Measurements from ENCODE around the gene UGT8.
A peak's percentile ranks its signal among the peaks of the same experiment; 100 is the strongest.
"Not testable (repeated sequence)": the region's sequence is repeated elsewhere in the genome, so short reads cannot be mapped to it uniquely, and the experiment has no call there.

Gene UGT8

GRCh38 chr4:114603497-114603896, 4.9 kb downstream of the UGT8 start:
- no peak for DNase-seq

- no peak for DNase-seq
These were observed 7.6 kb downstream of the UGT8 start for GRCh38 chr4:114606245-114606644.

- no peak for DNase-seq
These were observed 8.4 kb downstream of the UGT8 start for GRCh38 chr4:114607056-114607455.

GRCh38 chr4:114613560-114613959, 15.0 kb downstream of the UGT8 start:
- DNase-seq = no peak

- no peak for DNase-seq
These were observed 16.8 kb downstream of the UGT8 start for GRCh38 chr4:114615435-114615834.

GRCh38 chr4:114616036-114616435, 17.4 kb downstream of the UGT8 start:
- not testable (repeated sequence) for DNase-seq

GRCh38 chr4:114626196-114626595, 27.6 kb downstream of the UGT8 start:
- no peak for DNase-seq

GRCh38 chr4:114636192-114636935, 37.8 kb downstream of the UGT8 start:
- DNase-seq = peak in 8 of 51 donors; percentile 3 to 66 (median 11)

GRCh38 chr4:114642173-114642780, 43.7 kb downstream of the UGT8 start:
- DNase-seq = no peak

- DNase-seq = no peak
These were observed 51.3 kb downstream of the UGT8 start for GRCh38 chr4:114649908-114650307.

GRCh38 chr4:114653675-114654074, 55.1 kb downstream of the UGT8 start:
- DNase-seq = no peak

- DNase-seq = no peak
These were observed 56.0 kb downstream of the UGT8 start for GRCh38 chr4:114654592-114654991.

- peak in 14 of 51 donors; percentile 3 to 73 (median 26) for DNase-seq
These were observed 59.6 kb downstream of the UGT8 start for GRCh38 chr4:114658179-114658578.

GRCh38 chr4:114658776-114659175, 60.2 kb downstream of the UGT8 start:
- DNase-seq = peak in 5 of 51 donors; percentile 2 to 10 (median 5)

GRCh38 chr4:114659386-114660008, 60.9 kb downstream of the UGT8 start:
- DNase-seq = peak in 41 of 51 donors; percentile 1 to 82 (median 39)

GRCh38 chr4:114663083-114663482, 64.5 kb downstream of the UGT8 start:
- DNase-seq = no peak

- DNase-seq = no peak
These were observed 70.0 kb downstream of the UGT8 start for GRCh38 chr4:114668577-114668976.

- not testable (repeated sequence) for DNase-seq
These were observed 72.1 kb downstream of the UGT8 start for GRCh38 chr4:114670733-114671132.

- DNase-seq = no peak
These were observed 74.7 kb downstream of the UGT8 start for GRCh38 chr4:114673306-114673705.

GRCh38 chr4:114674080-114674479, 75.5 kb downstream of the UGT8 start:
- DNase-seq = no peak

- no peak for DNase-seq
These were observed 78.9 kb downstream of the UGT8 start for GRCh38 chr4:114677346-114677979.

- DNase-seq = no peak
These were observed 85.9 kb downstream of the UGT8 start for GRCh38 chr4:114684462-114684861.
